Activated CD4-positive, CD25-positive, alpha-beta regulatory T cell treated with anti-CD3 and anti-CD28 coated beads, Interleukin-2, amount 50 U/mL, for 16 hours (primary cell): ENCODE results near the gene MAN2B1.
A peak's percentile ranks its signal among the peaks of the same experiment; 100 is the strongest.
"Not testable (repeated sequence)": the region's sequence is repeated elsewhere in the genome, so short reads cannot be mapped to it uniquely, and the experiment has no call there.

Experiments
- DNase-seq: peaks from one replicate; pipeline ENCODE4 v3.0.0-alpha.2; 2020; ENCODE audit warnings: low read depth, low spot score

The MAN2B1 gene

DNA sequence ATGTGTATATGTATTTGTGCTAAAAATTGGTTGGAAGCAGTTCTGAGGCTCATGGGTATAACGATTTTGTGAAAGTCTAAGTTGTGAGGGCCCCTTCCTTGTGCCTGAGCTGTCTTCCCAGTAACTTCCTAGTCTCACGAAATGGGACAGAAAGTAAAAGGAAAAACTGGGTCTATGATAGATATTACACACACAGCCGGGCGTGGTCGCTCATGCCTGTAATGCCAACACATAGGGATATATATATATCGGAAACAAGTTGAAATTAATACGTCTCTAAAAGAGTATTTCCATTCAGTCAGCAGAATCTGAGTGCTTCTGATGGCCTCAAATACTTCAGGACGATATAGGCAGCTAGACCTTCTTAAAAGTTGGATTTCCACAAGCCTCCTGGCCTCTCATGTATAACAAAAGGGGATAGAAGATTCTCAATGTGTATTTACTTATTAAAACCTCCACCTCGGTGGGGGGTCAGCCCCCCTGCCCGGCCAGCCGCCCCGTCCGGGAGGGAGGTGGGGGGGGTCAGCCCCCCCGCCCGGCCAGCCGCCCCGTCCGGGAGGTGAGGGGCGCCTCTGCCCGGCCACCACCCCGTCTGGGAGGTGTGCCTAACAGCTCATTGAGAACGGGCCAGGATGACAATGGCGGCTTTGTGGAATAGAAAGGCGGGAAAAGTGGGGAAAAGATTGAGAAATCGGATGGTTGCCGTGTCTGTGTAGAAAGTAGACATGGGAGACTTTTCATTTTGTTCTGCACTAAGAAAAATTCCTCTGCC lies 45.1 kb downstream of the MAN2B1 start:
- not testable (repeated sequence) for DNase-seq

GRCh38 chr19:12617646-12618045 lies 48.9 kb downstream of the MAN2B1 start:
- no peak for DNase-seq

GRCh38 chr19:12611361-12611699 lies 55.2 kb downstream of the MAN2B1 start:
- DNase-seq = no peak

DNA sequence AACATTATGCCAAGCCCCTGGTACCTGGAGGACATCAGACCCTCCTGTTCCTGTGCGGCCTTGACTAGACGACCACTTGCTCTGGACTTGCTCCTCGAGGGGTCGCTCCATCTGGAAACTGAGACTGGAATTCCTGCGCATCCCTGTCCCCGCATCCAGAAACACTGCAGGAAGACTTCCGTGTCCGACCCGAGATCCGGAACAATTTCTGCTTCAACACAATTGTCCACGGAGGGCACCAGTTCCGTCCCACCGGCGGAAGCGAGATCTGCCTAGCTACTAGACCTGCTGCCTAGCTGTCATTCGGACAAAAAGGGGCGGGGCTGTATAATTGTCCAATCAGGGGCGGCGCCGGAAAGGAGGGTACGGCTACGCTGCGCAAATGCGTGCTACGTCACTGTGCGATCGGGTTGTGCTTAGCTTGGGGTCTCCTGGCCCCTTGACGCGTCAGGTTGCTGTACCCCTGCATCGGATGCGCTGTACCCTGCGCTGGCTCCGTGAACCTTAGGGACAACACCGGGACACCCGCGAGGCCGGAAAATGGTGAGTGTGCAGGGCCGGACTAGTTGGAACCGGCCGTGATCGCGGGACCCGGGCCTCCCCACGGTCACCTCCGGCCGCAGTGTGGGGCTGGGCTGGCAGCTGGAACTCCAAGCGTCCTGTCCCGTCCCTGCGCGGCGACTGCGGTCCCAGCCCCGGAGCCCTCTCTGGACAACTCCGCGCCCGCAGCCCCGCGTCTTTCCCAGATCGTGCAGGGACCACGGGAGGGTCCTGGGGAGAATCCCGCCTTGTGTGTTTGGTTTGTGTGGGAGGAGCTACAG lies 55.8 kb downstream of the MAN2B1 start, which contains the start of the genes ZNF490 and ZNF791:
ZNF490 (minus strand) TSS at position 274 of the 821 bp plus-strand sequence; CDS start at position 141, 133 bp downstream.
ZNF791 (plus strand) TSS at position 381 of the 821 bp plus-strand sequence; CDS start at position 541, 160 bp downstream.
- DNase-seq = peak; percentile 94

DNA sequence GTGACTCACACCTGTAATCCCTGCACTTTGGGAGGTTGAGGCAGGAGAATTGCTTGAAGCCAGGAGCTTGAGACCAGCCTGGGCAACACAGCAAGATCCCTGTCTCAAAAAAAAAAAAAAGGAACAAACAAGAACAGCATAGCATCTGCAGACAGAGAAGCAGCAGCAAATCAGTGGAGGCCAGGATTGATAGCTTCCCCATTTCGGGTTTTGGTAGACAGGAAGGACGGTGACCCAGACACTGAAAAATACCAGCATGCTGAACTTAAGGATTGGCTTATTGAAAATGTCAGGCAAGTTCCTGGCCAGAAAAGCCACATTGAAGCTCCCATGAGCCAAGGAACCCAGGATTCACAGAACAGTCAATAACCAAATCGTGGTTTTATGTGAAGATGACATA lies 58.9 kb downstream of the MAN2B1 start:
- DNase-seq = no peak

GRCh38 chr19:12606796-12607195 lies 59.7 kb downstream of the MAN2B1 start:
- no peak for DNase-seq

- DNase-seq = no peak
Observed at GRCh38 chr19:12603714-12604113, 62.8 kb downstream of the MAN2B1 start.

DNA sequence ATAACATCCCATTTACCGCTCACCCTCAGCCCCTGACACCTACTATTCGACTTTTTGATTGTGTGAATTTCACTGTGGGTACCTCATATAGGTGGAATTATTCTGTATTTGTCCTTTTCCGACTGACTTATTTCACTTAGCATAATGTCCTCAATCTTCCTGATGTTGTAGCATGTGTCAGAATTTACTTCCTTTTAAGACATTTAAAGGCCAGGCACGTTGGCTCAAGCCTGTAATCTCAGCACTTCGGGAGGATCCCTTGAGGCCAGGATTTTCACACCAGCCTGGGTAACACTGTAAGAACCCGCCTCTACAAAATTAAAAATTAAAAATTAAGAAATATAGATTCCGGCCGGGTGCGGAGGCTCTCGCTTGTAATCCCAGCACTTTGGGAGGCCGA lies 68.9 kb downstream of the MAN2B1 start:
- DNase-seq = no peak

DNA sequence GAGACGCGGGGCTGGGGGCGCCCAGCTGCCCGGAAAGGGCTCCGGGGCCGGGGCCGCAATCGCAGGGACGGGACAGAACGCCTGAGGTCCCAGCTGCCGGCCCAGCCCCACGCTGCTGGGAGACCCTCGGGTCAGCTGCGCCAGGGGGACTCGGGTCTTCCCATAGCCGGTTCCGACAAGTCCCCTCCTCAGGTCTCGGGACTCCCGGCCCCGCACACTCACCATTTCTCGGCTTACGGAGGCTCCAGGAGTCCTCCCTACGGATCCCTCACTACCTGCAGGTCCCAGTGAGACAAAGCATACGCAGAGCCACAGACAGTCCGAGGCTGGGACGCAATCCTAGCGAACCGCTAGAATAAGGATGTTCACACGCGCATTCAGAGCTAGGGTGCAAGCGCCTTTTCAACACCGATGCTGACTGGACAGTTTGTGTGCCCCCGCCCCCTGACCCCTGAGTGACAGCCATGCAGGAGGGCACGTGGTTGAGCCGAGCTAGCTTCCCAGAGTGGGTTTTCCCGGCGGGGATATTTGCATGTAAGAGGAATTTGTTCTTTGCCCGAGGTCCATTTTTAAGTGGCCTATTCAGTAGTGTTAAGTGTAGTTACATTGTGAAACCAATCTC lies 69.5 kb downstream of the MAN2B1 start:
- DNase-seq = no peak
